ENCODE results near the gene ARRDC5.
"Not testable (repeated sequence)": the region's sequence is repeated elsewhere in the genome, so short reads cannot be mapped to it uniquely, and the experiment has no call there.

Gene ARRDC5

GRCh38 chr19:4870025-4870700 lies 32.5 kb downstream of the ARRDC5 start:
- TF ChIP-seq CTCF (conservative IDR thresholded peaks at IDR 0.05): no peak
- H3K27ac ChIP-seq: no peak overlapping the region

- TF ChIP-seq CTCF (conservative IDR thresholded peaks at IDR 0.05): no peak
- H3K27ac ChIP-seq: peak overlapping the region; percentile 60; the same call in 1 of the 2 replicates
Observed at GRCh38 chr19:4868286-4868834, 34.3 kb downstream of the ARRDC5 start.

GRCh38 chr19:4867534-4868285 lies 35.0 kb downstream of the ARRDC5 start, which contains the start of gene PLIN3:
Gene PLIN3, minus strand, starts transcription at chr19:4867667. Its CDS starts 6,273 bp downstream, at chr19:4861394.
- peak within 1 kb of the TSS; percentile 60; the same call in 1 of the 2 replicates for H3K27ac ChIP-seq
- TF ChIP-seq CTCF (conservative IDR thresholded peaks at IDR 0.05): no peak

- TF ChIP-seq CTCF (conservative IDR thresholded peaks at IDR 0.05): no peak
- peak overlapping the region; percentile 60; the same call in 1 of the 2 replicates for H3K27ac ChIP-seq
Observed at GRCh38 chr19:4866595-4867424, 35.9 kb downstream of the ARRDC5 start.

- TF ChIP-seq CTCF (conservative IDR thresholded peaks at IDR 0.05): no peak
- H3K27ac ChIP-seq: peak overlapping the region; percentile 79
Observed at GRCh38 chr19:4861147-4861546, 41.5 kb downstream of the ARRDC5 start.

- peak overlapping the region; percentile 79; the same call in 1 of the 2 replicates for H3K27ac ChIP-seq
- TF ChIP-seq CTCF (conservative IDR thresholded peaks at IDR 0.05): no peak
Observed at GRCh38 chr19:4859697-4860096, 43.0 kb downstream of the ARRDC5 start.

GRCh38 chr19:4856468-4856867 lies 46.2 kb downstream of the ARRDC5 start:
- H3K27ac ChIP-seq: not testable (repeated sequence)

GRCh38 chr19:4853506-4853905 lies 49.2 kb downstream of the ARRDC5 start:
- H3K27ac ChIP-seq: not testable (repeated sequence)
